Breast epithelium (tissue), 3 donors: ENCODE results near the gene SOCS7.

Source experiments
- POLR2A ChIP-seq: fragments of 450-650 bp; IDR thresholded peaks from one replicate; pipeline ENCODE4 v1.6.1; 2016; ENCODE audit warnings: antibody characterized with exemption, mild to moderate bottlenecking, moderate library complexity
- TF ChIP-seq, protein P1 (sequence below), 3 donors: fragments of 450-650 bp; IDR thresholded peaks; one replicate each; pipeline ENCODE4 v1.5.1; 2016 to 2017; ENCODE audit warnings: antibody characterized with exemption in 3 of 3, mild to moderate bottlenecking in 3 of 3, moderate library complexity in 3 of 3

DNA sequence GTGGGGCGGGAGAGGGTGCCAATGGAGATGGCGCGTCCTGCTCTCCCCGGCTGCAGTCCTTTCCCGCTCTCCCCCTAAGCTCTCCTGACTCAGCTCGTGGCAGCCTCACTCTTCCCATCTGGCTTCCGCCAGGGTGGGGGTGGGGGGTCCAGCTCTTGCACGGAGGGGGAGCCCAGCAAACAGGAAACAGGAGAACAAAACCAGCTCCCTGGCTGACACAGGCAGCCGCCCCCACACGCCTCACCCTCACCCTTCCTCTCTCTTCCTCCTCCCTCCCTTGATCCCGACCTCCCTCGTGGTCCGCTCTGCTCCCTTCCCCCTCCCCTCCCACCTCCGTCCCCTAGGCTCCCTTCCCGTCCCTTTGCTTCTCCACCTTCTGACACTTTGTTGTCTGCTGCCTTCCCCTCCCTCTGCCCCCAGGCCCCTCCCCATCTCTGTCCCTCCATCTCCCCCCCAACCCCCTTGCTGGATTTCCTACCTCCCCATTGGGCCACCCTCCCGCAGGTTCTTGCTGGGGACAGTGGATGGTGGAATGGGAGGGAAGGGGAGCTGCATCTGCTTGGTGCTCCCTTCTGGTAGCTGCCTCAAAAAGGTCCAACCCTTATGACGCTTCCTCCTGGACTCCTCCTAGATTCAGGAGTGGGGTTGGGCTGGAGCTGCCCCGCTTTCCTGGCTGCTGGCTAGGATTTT, 100.3 kb downstream of the SOCS7 start:
- no peak for TF ChIP-seq POLR2A
- TF ChIP-seq, protein P1, sequence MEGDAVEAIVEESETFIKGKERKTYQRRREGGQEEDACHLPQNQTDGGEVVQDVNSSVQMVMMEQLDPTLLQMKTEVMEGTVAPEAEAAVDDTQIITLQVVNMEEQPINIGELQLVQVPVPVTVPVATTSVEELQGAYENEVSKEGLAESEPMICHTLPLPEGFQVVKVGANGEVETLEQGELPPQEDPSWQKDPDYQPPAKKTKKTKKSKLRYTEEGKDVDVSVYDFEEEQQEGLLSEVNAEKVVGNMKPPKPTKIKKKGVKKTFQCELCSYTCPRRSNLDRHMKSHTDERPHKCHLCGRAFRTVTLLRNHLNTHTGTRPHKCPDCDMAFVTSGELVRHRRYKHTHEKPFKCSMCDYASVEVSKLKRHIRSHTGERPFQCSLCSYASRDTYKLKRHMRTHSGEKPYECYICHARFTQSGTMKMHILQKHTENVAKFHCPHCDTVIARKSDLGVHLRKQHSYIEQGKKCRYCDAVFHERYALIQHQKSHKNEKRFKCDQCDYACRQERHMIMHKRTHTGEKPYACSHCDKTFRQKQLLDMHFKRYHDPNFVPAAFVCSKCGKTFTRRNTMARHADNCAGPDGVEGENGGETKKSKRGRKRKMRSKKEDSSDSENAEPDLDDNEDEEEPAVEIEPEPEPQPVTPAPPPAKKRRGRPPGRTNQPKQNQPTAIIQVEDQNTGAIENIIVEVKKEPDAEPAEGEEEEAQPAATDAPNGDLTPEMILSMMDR (IDR thresholded peaks at IDR 0.05): no peak
